Coronary artery (tissue), 2 donors: ENCODE results near the gene ZBTB11.
"Not testable (repeated sequence)": the region's sequence is repeated elsewhere in the genome, so short reads cannot be mapped to it uniquely, and the experiment has no call there.

Experiments
- DNase-seq: peaks from one replicate; pipeline ENCODE4 v3.0.0-alpha.2; 2017; ENCODE audit warnings: low spot score
- H3K27ac ChIP-seq, 2 donors: fragments of 200-600 bp; sonication (generic); one replicate each; pipeline ENCODE4 v1.5.1; 2016 to 2019
- H3K4me3 ChIP-seq: fragments of 200-600 bp; sonication (generic); 2 replicates; pipeline ENCODE4 v1.5.1; 2016; ENCODE audit warnings: mild to moderate bottlenecking, moderate library complexity
- CTCF ChIP-seq: fragments of 200-600 bp; sonication (generic); IDR thresholded peaks from one replicate; pipeline ENCODE4 v1.5.1; 2019; ENCODE audit warnings: antibody characterized with exemption

The ZBTB11 gene

GRCh38 chr3:101687142-101687931 lies 10.4 kb upstream of the ZBTB11 start:
- H3K4me3 ChIP-seq: peak overlapping the region; percentile 91
- no peak for DNase-seq
- H3K27ac ChIP-seq: peak overlapping the region; percentile 94 to 95
- no peak for TF ChIP-seq CTCF

DNA sequence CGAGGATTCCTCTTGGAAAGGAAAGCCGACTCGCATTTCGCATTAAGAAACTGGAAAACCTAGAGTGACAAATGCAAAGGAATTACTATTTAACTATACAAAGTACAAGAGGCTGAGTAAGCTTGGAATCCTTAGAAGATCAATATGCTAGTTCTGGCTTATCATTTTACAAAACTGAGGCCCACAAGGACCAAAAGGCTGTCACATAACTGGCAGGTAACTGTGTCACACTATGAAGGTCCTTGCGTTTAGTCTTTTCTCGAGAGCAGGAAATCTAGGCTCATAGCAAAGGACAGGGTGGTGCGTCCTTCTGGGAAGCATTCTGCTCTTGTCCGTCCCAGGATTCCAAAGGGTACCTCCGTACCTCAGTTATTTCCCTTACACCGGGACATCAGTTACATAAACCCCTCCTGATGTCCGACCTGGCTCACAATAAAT lies 9.0 kb upstream of the ZBTB11 start:
- Histone ChIP-seq H3K27ac (peak overlapping the region; percentile 94 to 95), H3K4me3 (peak overlapping the region; percentile 91)
- no peak for DNase-seq
- TF ChIP-seq CTCF: no peak

DNA sequence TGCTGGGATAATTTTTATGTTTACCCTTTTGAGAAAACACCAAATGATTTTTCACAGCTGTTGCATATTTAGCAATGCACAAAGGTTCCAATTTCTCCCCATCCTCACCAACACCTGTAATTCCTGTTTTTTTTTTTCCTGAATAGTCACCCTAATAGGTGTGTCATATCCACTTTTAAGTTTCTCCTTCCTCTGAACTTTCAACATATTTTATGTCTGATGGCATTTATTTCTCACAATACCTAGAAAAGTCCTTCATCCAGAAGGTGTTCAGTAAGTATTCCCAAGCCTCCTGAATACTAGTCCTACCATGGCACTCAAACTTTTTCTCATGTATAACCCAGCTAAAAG lies 8.1 kb upstream of the ZBTB11 start:
- TF ChIP-seq CTCF: no peak
- Histone ChIP-seq H3K27ac (peak overlapping the region; percentile 94 to 95), H3K4me3 (peak overlapping the region; percentile 91)
- no peak for DNase-seq

GRCh38 chr3:101680466-101680865 lies 3.5 kb upstream of the ZBTB11 start:
- no peak for TF ChIP-seq CTCF
- H3K27ac ChIP-seq: no peak overlapping the region
- no peak for DNase-seq
- H3K4me3 ChIP-seq: no peak overlapping the region

DNA sequence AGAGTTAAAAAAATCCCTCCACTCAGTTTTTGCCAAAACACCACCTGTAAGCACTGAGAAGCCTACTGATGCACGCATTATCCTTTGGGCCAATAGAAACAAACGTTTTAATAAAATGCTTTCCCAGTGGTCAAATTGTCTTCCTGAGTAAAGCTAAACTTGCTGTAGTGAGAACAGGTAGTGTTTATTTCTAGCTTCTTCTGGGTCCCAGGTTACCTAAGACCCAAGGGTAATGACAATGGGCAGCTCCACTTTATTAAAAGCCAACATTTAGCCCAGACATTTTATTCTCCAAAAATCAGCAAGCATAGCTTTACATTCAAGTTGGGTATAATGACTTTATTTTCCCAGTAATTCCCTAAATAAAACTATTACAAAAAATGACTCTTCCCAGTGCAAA lies 1.9 kb upstream of the ZBTB11 start:
- not testable (repeated sequence) for H3K27ac ChIP-seq, H3K4me3 ChIP-seq, DNase-seq

GRCh38 chr3:101677436-101678286 lies 729 bp upstream of the ZBTB11 start:
- DNase-seq: no peak
- H3K4me3 ChIP-seq: peak overlapping the region; percentile 58

More at GRCh38 chr3:101677436-101678286, 729 bp upstream of the ZBTB11 start:
- H3K27ac ChIP-seq: peak overlapping the region in 1 of 2 donors; percentile 36
- TF ChIP-seq CTCF: no peak
